SK-N-SH (cell line): ENCODE data around the gene SEMA4D.

ENCODE experiments used
- CTCF ChIP-seq: fragments of 200-600 bp; sonication (generic); IDR thresholded peaks from 2 replicates; pipeline ENCODE4 v1.6.1; 2017; ENCODE audit warnings: antibody characterized with exemption, mild to moderate bottlenecking, moderate library complexity
- ELF1 ChIP-seq: IDR thresholded peaks from 2 replicates; pipeline ENCODE4 v1.4.0; 2012
- EP300 ChIP-seq, 2 experiments: IDR thresholded peaks; 2 replicates each; pipeline versions ENCODE4 v1.4.0 to v1.6.1; 2012; ENCODE audit warnings: borderline replicate concordance in 1 of 2, low read depth in 1 of 2, low read length in 1 of 2
- EZH2phosphoT487 ChIP-seq: fragments of 200-600 bp; sonication (generic); IDR thresholded peaks from 2 replicates; pipeline ENCODE4 v1.6.1; 2017; ENCODE audit warnings: low read depth, mixed run types, mild to moderate bottlenecking, antibody characterized with exemption, moderate library complexity, borderline replicate concordance
- NFIC ChIP-seq: IDR thresholded peaks from 2 replicates; pipeline ENCODE4 v1.4.0; 2012; ENCODE audit warnings: borderline replicate concordance
- POLR2AphosphoS5 ChIP-seq: IDR thresholded peaks from 2 replicates; pipeline ENCODE4 v1.6.1; 2012; ENCODE audit warnings: low read depth, low read length
- RAD21 ChIP-seq: IDR thresholded peaks from 2 replicates; pipeline ENCODE4 v1.6.1; 2012; ENCODE audit warnings: mild to moderate bottlenecking, low read length
- RFX5 ChIP-seq: IDR thresholded peaks from 2 replicates; pipeline ENCODE4 v1.6.1; 2012; ENCODE audit warnings: mild to moderate bottlenecking, improper control_type of control experiment, low read length
- SIN3A ChIP-seq: IDR thresholded peaks from 2 replicates; pipeline ENCODE4 v1.6.1; 2012; ENCODE audit warnings: low read depth, mild to moderate bottlenecking, low read length, moderate library complexity, borderline replicate concordance
- TCF12 ChIP-seq: IDR thresholded peaks from 2 replicates; pipeline ENCODE4 v1.4.0; 2012
- TF ChIP-seq, protein P1 (sequence below): fragments of 150-350 bp; IDR thresholded peaks from 2 replicates; pipeline ENCODE4 v1.6.1; 2017; ENCODE audit warnings: antibody characterized with exemption, low read length, low read depth, borderline replicate concordance
- TF ChIP-seq, protein P2 (sequence below): IDR thresholded peaks from 2 replicates; pipeline ENCODE4 v1.4.0; 2012; ENCODE audit warnings: low read depth
- TF ChIP-seq, protein P3 (sequence below): fragments of 150-350 bp; IDR thresholded peaks from 2 replicates; pipeline ENCODE4 v1.6.1; 2016; ENCODE audit warnings: mild to moderate bottlenecking, low read depth, low read length

GRCh38 chr9:89352874-89353649 lies 144.9 kb downstream of the SEMA4D start:
- TF ChIP-seq CTCF (no peak), EP300 (IDR thresholded peaks at IDR 0.05; ENCODE audit: borderline replicate concordance in 1 of 2, low read depth in 1 of 2, low read length in 1 of 2) (no peak), RFX5 (no peak), EZH2phosphoT487 (no peak), NFIC (no peak), RAD21 (no peak), SIN3A (no peak), ELF1 (no peak), TCF12 (no peak), POLR2AphosphoS5 (no peak)
- TF ChIP-seq, protein P1, sequence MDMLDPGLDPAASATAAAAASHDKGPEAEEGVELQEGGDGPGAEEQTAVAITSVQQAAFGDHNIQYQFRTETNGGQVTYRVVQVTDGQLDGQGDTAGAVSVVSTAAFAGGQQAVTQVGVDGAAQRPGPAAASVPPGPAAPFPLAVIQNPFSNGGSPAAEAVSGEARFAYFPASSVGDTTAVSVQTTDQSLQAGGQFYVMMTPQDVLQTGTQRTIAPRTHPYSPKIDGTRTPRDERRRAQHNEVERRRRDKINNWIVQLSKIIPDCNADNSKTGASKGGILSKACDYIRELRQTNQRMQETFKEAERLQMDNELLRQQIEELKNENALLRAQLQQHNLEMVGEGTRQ = no peak
- TF ChIP-seq, protein P2, sequence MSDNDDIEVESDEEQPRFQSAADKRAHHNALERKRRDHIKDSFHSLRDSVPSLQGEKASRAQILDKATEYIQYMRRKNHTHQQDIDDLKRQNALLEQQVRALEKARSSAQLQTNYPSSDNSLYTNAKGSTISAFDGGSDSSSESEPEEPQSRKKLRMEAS = no peak
- TF ChIP-seq, protein P3, sequence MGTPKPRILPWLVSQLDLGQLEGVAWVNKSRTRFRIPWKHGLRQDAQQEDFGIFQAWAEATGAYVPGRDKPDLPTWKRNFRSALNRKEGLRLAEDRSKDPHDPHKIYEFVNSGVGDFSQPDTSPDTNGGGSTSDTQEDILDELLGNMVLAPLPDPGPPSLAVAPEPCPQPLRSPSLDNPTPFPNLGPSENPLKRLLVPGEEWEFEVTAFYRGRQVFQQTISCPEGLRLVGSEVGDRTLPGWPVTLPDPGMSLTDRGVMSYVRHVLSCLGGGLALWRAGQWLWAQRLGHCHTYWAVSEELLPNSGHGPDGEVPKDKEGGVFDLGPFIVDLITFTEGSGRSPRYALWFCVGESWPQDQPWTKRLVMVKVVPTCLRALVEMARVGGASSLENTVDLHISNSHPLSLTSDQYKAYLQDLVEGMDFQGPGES = no peak
